GM13976 (cell line): Measurements from ENCODE around the gene SOCS1.

ENCODE experiments used
- DNase-seq: peaks from one replicate; pipeline ENCODE4 v3.0.0; 2012; ENCODE audit warnings: low spot score
- CTCF ChIP-seq: IDR thresholded peaks from 2 replicates; pipeline ENCODE4 v1.5.1; 2012; ENCODE audit warnings: borderline replicate concordance, mild to moderate bottlenecking; ENCODE audit not compliant: insufficient read depth; ENCODE audit errors: extremely low read depth, missing control alignments, control extremely low read depth
- in situ Hi-C: fragments of 300-500 bp; cut with MboI; formaldehyde crosslinking; loops from one replicate; pipeline ENCODE4 v1.12.0; 2022; ENCODE audit warnings: low sequenced_read_pairs, mixed read lengths, inconsistent platforms; ENCODE audit not compliant: unreplicated experiment

Gene SOCS1

GRCh38 chr16:11253995-11254912 lies 1.8 kb downstream of the SOCS1 start:
- no peak for DNase-seq
- in situ Hi-C loops: loop anchor here (10.0 kb wide), 1 partner anchor 289 kb away; no protein-coding TSS in a partner anchor
- no peak for TF ChIP-seq CTCF

GRCh38 chr16:11253009-11253994 lies 2.7 kb downstream of the SOCS1 start:
- TF ChIP-seq CTCF: no peak
- in situ Hi-C loops: loop anchor here (10.0 kb wide), 1 partner anchor 289 kb away; no protein-coding TSS in a partner anchor
- DNase-seq: no peak

- in situ Hi-C loops: loop anchor here (10.0 kb wide), 1 partner anchor 288 kb away; no protein-coding TSS in a partner anchor
- TF ChIP-seq CTCF: no peak
- no peak for DNase-seq
Measured at GRCh38 chr16:11252482-11252931, 3.5 kb downstream of the SOCS1 start.

GRCh38 chr16:11251525-11252481 lies 4.2 kb downstream of the SOCS1 start:
- TF ChIP-seq CTCF: no peak
- DNase-seq: peak; percentile 80
- in situ Hi-C loops: loop anchor here (10.0 kb wide), 1 partner anchor 287 kb away; no protein-coding TSS in a partner anchor

GRCh38 chr16:11250786-11251524 lies 5.0 kb downstream of the SOCS1 start:
- TF ChIP-seq CTCF: no peak
- in situ Hi-C loops: loop anchor here (10.0 kb wide), 1 partner anchor 286 kb away; no protein-coding TSS in a partner anchor
- DNase-seq: no peak
